H9 (cell line): Measurements from ENCODE around the gene CNNM1. TPM values are rescaled to one million over a fixed set of nuclear protein-coding genes. Genes with fewer than 3 reads are reported as not detected.

Experiments
- DNase-seq: peaks from one replicate; pipeline ENCODE4 v3.0.0-alpha.2; 2017
- H2AFZ ChIP-seq: one replicate; pipeline ENCODE4 v1.6.1; 2013; ENCODE audit warnings: mild to moderate bottlenecking, low read length, control low read depth, moderate library complexity
- H2AK5ac ChIP-seq: 2 replicates; pipeline ENCODE4 v1.6.1; 2013; ENCODE audit warnings: low read length, control low read depth, mixed read lengths; ENCODE audit not compliant: insufficient read length
- H2BK120ac ChIP-seq: one replicate; pipeline ENCODE4 v1.6.1; 2013; ENCODE audit warnings: low read depth, mild to moderate bottlenecking, low read length, control low read depth, inconsistent platforms; ENCODE audit not compliant: poor library complexity, severe bottlenecking
- H2BK12ac ChIP-seq: 2 replicates; pipeline ENCODE4 v1.6.1; 2013; ENCODE audit warnings: low read length, control low read depth, mixed read lengths, low read depth; ENCODE audit not compliant: insufficient read length
- H2BK15ac ChIP-seq: 2 replicates; pipeline ENCODE4 v1.6.1; 2013; ENCODE audit warnings: low read depth, low read length, control low read depth
- H2BK20ac ChIP-seq: one replicate; pipeline ENCODE4 v1.6.1; 2013; ENCODE audit warnings: low read depth, mild to moderate bottlenecking, low read length, control low read depth, inconsistent platforms; ENCODE audit not compliant: poor library complexity, severe bottlenecking
- H2BK5ac ChIP-seq: 2 replicates; pipeline ENCODE4 v1.6.1; 2013; ENCODE audit warnings: low read length, control low read depth, mixed read lengths; ENCODE audit not compliant: insufficient read length
- H3K14ac ChIP-seq: 2 replicates; pipeline ENCODE4 v1.6.1; 2013; ENCODE audit warnings: low read length, control low read depth; ENCODE audit not compliant: insufficient read depth
- H3K18ac ChIP-seq: 2 replicates; pipeline ENCODE4 v1.6.1; 2013; ENCODE audit warnings: low read depth, mild to moderate bottlenecking, mixed read lengths, low read length, control low read depth; ENCODE audit not compliant: insufficient read length
- H3K23ac ChIP-seq: 2 replicates; pipeline ENCODE4 v1.6.1; 2013; ENCODE audit warnings: low read length, control low read depth, mixed read lengths, low read depth; ENCODE audit not compliant: insufficient read length
- H3K23me2 ChIP-seq: 2 replicates; pipeline ENCODE4 v1.6.1; 2013; ENCODE audit warnings: low read depth, mild to moderate bottlenecking, mixed read lengths, low read length, control low read depth; ENCODE audit not compliant: insufficient read length, poor library complexity, severe bottlenecking
- H3K27ac ChIP-seq: 2 replicates; pipeline ENCODE4 v1.5.1; 2013; ENCODE audit warnings: low read length, control low read depth, mixed read lengths, low read depth; ENCODE audit not compliant: insufficient read length
- H3K27me3 ChIP-seq: 2 replicates; pipeline ENCODE4 v1.6.1; 2013; ENCODE audit warnings: low read length, control low read depth, inconsistent platforms; ENCODE audit not compliant: insufficient read depth
- H3K4ac ChIP-seq: 2 replicates; pipeline ENCODE4 v1.6.1; 2013; ENCODE audit warnings: low read depth, mild to moderate bottlenecking, control low read depth, inconsistent platforms, low read length, moderate library complexity
- H3K4me1 ChIP-seq: 2 replicates; pipeline ENCODE4 v1.6.1; 2013; ENCODE audit warnings: low read length, control low read depth, inconsistent platforms; ENCODE audit not compliant: insufficient read depth
- H3K4me2 ChIP-seq: 2 replicates; pipeline ENCODE4 v1.6.1; 2013; ENCODE audit warnings: low read length, control low read depth, mixed read lengths; ENCODE audit not compliant: insufficient read length, insufficient read depth
- H3K56ac ChIP-seq: 2 replicates; pipeline ENCODE4 v1.6.1; 2013; ENCODE audit warnings: low read depth, mild to moderate bottlenecking, mixed read lengths, low read length, control low read depth; ENCODE audit not compliant: insufficient read length
- H3K79me1 ChIP-seq: 2 replicates; pipeline ENCODE4 v1.6.1; 2013; ENCODE audit warnings: low read depth, mild to moderate bottlenecking, moderate library complexity, low read length, control low read depth, inconsistent platforms; ENCODE audit not compliant: insufficient read depth, poor library complexity, severe bottlenecking
- H3K79me2 ChIP-seq: 2 replicates; pipeline ENCODE4 v1.6.1; 2013; ENCODE audit warnings: low read length, control low read depth, inconsistent platforms; ENCODE audit not compliant: insufficient read depth
- H3K9ac ChIP-seq: 2 replicates; pipeline ENCODE4 v1.6.1; 2013; ENCODE audit warnings: low read length, control low read depth, mixed read lengths; ENCODE audit not compliant: insufficient read length; ENCODE audit errors: extremely low read depth
- H3K9me3 ChIP-seq: one replicate; pipeline ENCODE4 v1.6.1; 2013; ENCODE audit warnings: low read depth, low read length, inconsistent platforms; ENCODE audit not compliant: control insufficient read depth
- H3T11ph ChIP-seq: one replicate; pipeline ENCODE4 v1.6.1; 2013; ENCODE audit warnings: mild to moderate bottlenecking, low read length, control low read depth, inconsistent platforms
- H4K20me1 ChIP-seq: one replicate; pipeline ENCODE4 v1.6.1; 2013; ENCODE audit not compliant: control insufficient read depth, insufficient read length, insufficient read depth
- H4K5ac ChIP-seq: 2 replicates; pipeline ENCODE4 v1.6.1; 2013; ENCODE audit warnings: low read depth, mild to moderate bottlenecking, mixed read lengths, low read length, control low read depth; ENCODE audit not compliant: insufficient read length
- H4K8ac ChIP-seq: replicated peaks from 2 replicates; pipeline ENCODE4 v1.6.1; 2013; ENCODE audit warnings: low read length, control low read depth, mixed read lengths, low read depth; ENCODE audit not compliant: insufficient read length
- H4K91ac ChIP-seq: 2 replicates; pipeline ENCODE4 v1.6.1; 2013; ENCODE audit warnings: low read depth, mild to moderate bottlenecking, moderate library complexity, mixed read lengths, low read length, control low read depth; ENCODE audit not compliant: insufficient read length
- H3K27ac Mint-ChIP-seq, 3 experiments: 2 replicates in 2 of 3; 3 replicates in 1 of 3; pipeline ENCODE4 v1.8.0; 2020 to 2021; ENCODE audit warnings: mixed read lengths in 3 of 3, mild to moderate bottlenecking in 1 of 3, moderate library complexity in 1 of 3
- H3K27me3 Mint-ChIP-seq: 2 replicates; pipeline ENCODE4 v1.8.0; 2021; ENCODE audit warnings: low read depth, mild to moderate bottlenecking, moderate library complexity, mixed read lengths
- H3K36me3 Mint-ChIP-seq, 3 experiments: 2 replicates in 2 of 3; 3 replicates in 1 of 3; pipeline ENCODE4 v1.8.0; 2020 to 2021; ENCODE audit warnings: low read depth in 3 of 3, mixed read lengths in 3 of 3; ENCODE audit not compliant: insufficient read depth in 1 of 3
- H3K4me1 Mint-ChIP-seq, 2 experiments: 2 replicates each; pipeline ENCODE4 v1.8.0; 2020; ENCODE audit warnings: mixed read lengths in 2 of 2
- H3K4me3 Mint-ChIP-seq, 2 experiments: 2 replicates in 1 of 2; 3 replicates in 1 of 2; pipeline ENCODE4 v1.8.0; 2020 to 2021; ENCODE audit warnings: mild to moderate bottlenecking in 2 of 2, mixed read lengths in 2 of 2, moderate library complexity in 1 of 2
- H3K9me3 Mint-ChIP-seq, 2 experiments: 2 replicates in 1 of 2; 3 replicates in 1 of 2; pipeline ENCODE4 v1.8.0; 2020; ENCODE audit warnings: mild to moderate bottlenecking in 2 of 2, mixed read lengths in 2 of 2, moderate library complexity in 1 of 2
- CTCF ChIP-seq: fragments of 200-600 bp; sonication (generic); conservative IDR thresholded peaks from 3 replicates; pipeline ENCODE4 v1.8.0; 2021; ENCODE audit warnings: antibody characterized with exemption, mild to moderate bottlenecking
- WGBS: extraction: QIAGEN DNeasy Blood & Tissue Kit; methylation state at CpG from one replicate; pipeline ENCODE4 v1.1.7; 2013; ENCODE audit warnings: missing lambda C conversion rate, low lambda C conversion rate, mixed read lengths; ENCODE audit not compliant: insufficient read length; ENCODE audit errors: extremely low coverage; 5-methylcytosine and 5-hydroxymethylcytosine counted together
- total RNA-seq: library from RNA; stranded (reverse); gene quantifications from 2 replicates; pipeline ENCODE4 v1.2.1, GENCODE V29; 2021

Gene CNNM1
- total RNA-seq, 1 experiment from 2014 or later = 0.35 TPM

- no peak overlapping the region for H3K9ac ChIP-seq
- H3K18ac ChIP-seq = no peak overlapping the region
- H3K23ac ChIP-seq = no peak overlapping the region
- H3K27ac Mint-ChIP-seq = no peak overlapping the region; a peak in 1 of 7 replicates
- peaks cover 28 to 44% (median 37%) of the 10 kb centered on the region in 3 experiments for H3K36me3 Mint-ChIP-seq
- no peak overlapping the region for H2BK20ac ChIP-seq
- H3K4me2 ChIP-seq = no peak overlapping the region
- no peak overlapping the region for H2BK12ac ChIP-seq
- no CpG with 5 or more reads among the region's 3 CpGs for WGBS
- no peaks in the 10 kb centered on the region; the same call in 1 of the 2 replicates for H3K79me2 ChIP-seq
- no peaks in the 10 kb centered on the region for H3K27me3 ChIP-seq
- H3K14ac ChIP-seq = no peak overlapping the region
- no peak for DNase-seq
- no peak overlapping the region for H2AFZ ChIP-seq
- H4K8ac ChIP-seq = no peak overlapping the region
- no peak overlapping the region for H3K27ac ChIP-seq
- H3K27me3 Mint-ChIP-seq = no peaks in the 10 kb centered on the region
- H3K4me3 Mint-ChIP-seq = no peak overlapping the region
- no peaks in the 10 kb centered on the region for H3K4me1 ChIP-seq
- H4K91ac ChIP-seq = no peak overlapping the region
- H2BK15ac ChIP-seq = no peak overlapping the region
- no peak for TF ChIP-seq CTCF
- no peak overlapping the region for H2BK5ac ChIP-seq
- no peak overlapping the region for H3T11ph ChIP-seq
- no peak overlapping the region for H2BK120ac ChIP-seq
- peaks cover 8% of the 10 kb centered on the region for H3K79me1 ChIP-seq
- no peaks in the 10 kb centered on the region for H3K9me3 ChIP-seq
- no peak overlapping the region for H3K4ac ChIP-seq
- H4K5ac ChIP-seq = no peak overlapping the region
- H3K9me3 Mint-ChIP-seq = 0 out of 5 replicates have a peak, but pooled peaks cover 0 to 2% of the 10 kb centered on the region in 2 experiments
- H3K56ac ChIP-seq = no peak overlapping the region
- no peak overlapping the region for H2AK5ac ChIP-seq
- no peaks in the 10 kb centered on the region for H3K23me2 ChIP-seq
- no peaks in the 10 kb centered on the region for H4K20me1 ChIP-seq
- H3K4me1 Mint-ChIP-seq = peaks cover 0 to 9% of the 10 kb centered on the region in 2 experiments; a peak in 2 of 4 replicates
Observed at GRCh38 chr10:99421233-99421739, 92.1 kb downstream of the CNNM1 start.
